HG03460 (cell line): Measurements from ENCODE around the gene AURKA.
"Not testable (repeated sequence)": the region's sequence is repeated elsewhere in the genome, so short reads cannot be mapped to it uniquely, and the experiment has no call there.

Source experiments
- ATAC-seq: cut with Tn5 transposase; IDR thresholded peaks from one replicate; pipeline ENCODE4 v1.9.1; 2021; ENCODE audit not compliant: unreplicated experiment

The AURKA gene

GRCh38 chr20:56391596-56392131 is 351 bp downstream of the AURKA start:
- ATAC-seq = peak; percentile 37

GRCh38 chr20:56391037-56391436 is 978 bp downstream of the AURKA start:
- no peak for ATAC-seq

- not testable (repeated sequence) for ATAC-seq
These were observed 1.6 kb downstream of the AURKA start for GRCh38 chr20:56390396-56390795.

GRCh38 chr20:56389807-56390206 is 2.2 kb downstream of the AURKA start:
- no peak for ATAC-seq

GRCh38 chr20:56388882-56389281 is 3.1 kb downstream of the AURKA start:
- no peak for ATAC-seq

GRCh38 chr20:56386219-56386618 is 5.8 kb downstream of the AURKA start:
- no peak for ATAC-seq

- no peak for ATAC-seq
These were observed 6.9 kb downstream of the AURKA start for GRCh38 chr20:56385130-56385529.

- ATAC-seq = no peak
These were observed 8.7 kb downstream of the AURKA start for GRCh38 chr20:56383334-56383733.

GRCh38 chr20:56382696-56383095 is 9.3 kb downstream of the AURKA start:
- no peak for ATAC-seq

GRCh38 chr20:56381501-56381900 is 10.5 kb downstream of the AURKA start:
- ATAC-seq = no peak

GRCh38 chr20:56380375-56380774 is 11.6 kb downstream of the AURKA start:
- no peak for ATAC-seq

GRCh38 chr20:56378386-56378785 is 13.6 kb downstream of the AURKA start:
- no peak for ATAC-seq

- no peak for ATAC-seq
These were observed 15.7 kb downstream of the AURKA start for GRCh38 chr20:56376331-56376730.

GRCh38 chr20:56373942-56374341 is 18.1 kb downstream of the AURKA start:
- peak; percentile 53 for ATAC-seq

- ATAC-seq = no peak
These were observed 19.2 kb downstream of the AURKA start for GRCh38 chr20:56372850-56373249.

- no peak for ATAC-seq
These were observed 20.0 kb downstream of the AURKA start for GRCh38 chr20:56371977-56372376.

GRCh38 chr20:56369179-56369578 is 22.8 kb downstream of the AURKA start:
- ATAC-seq = no peak

GRCh38 chr20:56368351-56369134 is 23.5 kb downstream of the AURKA start:
- ATAC-seq = no peak

- ATAC-seq = no peak
These were observed 28.5 kb downstream of the AURKA start for GRCh38 chr20:56363491-56363890.

- no peak for ATAC-seq
These were observed 29.1 kb downstream of the AURKA start for GRCh38 chr20:56362833-56363413.

GRCh38 chr20:56361900-56362299 is 30.1 kb downstream of the AURKA start:
- no peak for ATAC-seq

- ATAC-seq = no peak
These were observed 31.2 kb downstream of the AURKA start for GRCh38 chr20:56360908-56361205.
